HG03571 (cell line): ENCODE data around the gene TEX35.

Experiments
- ATAC-seq: cut with Tn5 transposase; IDR thresholded peaks from one replicate; pipeline ENCODE4 v1.9.1; 2021; ENCODE audit not compliant: unreplicated experiment

Gene TEX35

DNA sequence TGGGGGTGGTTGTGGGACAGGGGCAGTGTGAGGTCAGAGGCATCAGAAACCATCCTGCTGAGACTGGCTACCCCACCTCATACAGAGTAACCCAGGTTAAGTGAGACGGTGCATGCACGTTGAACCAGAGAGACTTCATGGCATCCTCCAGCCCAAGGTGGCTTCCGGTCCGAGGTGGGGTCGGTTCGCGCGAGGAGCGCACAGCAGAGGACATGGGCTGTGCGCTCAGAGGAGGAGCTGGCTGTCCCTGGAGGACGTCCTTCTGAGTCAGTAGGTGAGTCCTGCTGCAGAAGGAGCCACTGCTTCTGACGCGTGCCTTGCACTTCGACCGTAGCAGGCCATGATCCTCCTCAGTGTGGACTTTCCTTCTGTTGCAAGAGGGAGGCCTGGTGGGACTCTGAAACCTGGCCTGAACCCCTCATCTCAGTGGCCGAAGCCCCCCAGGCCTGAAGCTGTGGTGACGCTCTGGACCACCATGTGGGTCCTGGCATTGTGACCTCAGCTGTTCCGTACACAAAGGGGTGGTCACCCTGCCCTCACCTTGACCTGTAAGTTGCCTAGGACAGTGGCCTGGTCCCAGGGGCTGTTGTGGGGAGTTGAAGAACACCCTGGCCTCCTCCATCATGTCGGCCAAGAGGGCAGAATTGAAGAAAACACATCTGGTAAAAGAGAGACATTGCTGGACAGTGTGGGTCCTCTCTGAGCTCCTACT, at the start of gene TEX35:
TSS of gene TEX35 (plus strand) at position 544 of the 712 bp plus-strand sequence. CDS start at position 624, 80 bp downstream.
- ATAC-seq: no peak

DNA sequence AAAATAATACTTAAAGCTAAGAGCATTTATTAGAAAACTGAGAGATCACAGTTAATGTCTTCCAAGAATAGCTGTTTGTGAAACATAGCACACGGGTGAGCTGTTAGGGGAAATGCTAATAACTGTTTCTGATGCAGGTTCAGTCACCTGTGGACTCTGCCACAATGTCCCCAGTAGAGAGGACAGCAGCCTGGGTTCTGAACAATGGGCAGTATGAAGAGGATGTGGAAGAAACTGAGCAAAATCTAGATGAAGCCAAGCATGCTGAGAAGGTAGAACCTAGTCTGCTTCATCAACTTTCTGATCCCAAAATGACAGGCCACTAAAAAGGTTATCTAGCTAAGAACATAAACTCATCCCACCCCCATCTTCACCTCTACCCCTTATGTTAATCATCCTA, 48.8 kb upstream of the TEX35 start:
- ATAC-seq: no peak

DNA sequence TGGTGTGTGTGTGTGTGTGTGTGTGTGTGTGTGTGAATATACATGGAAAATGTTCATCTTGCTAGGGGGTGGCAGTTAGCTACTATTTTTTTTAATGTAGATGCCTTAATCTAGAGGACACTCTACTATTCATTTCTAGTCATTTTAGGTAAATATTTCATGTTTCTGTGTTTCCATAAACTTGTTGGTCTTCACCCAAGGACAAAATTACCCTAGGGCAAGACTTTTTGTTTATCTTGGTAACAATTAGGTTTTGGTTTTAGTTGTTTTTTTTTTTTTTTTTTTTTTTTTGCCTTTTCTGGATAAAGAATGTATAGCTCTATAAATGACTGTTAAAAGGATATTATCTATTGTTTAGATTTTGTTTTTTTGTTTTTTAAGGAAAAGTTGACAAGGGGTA, 48.3 kb upstream of the TEX35 start:
- ATAC-seq: no peak

DNA sequence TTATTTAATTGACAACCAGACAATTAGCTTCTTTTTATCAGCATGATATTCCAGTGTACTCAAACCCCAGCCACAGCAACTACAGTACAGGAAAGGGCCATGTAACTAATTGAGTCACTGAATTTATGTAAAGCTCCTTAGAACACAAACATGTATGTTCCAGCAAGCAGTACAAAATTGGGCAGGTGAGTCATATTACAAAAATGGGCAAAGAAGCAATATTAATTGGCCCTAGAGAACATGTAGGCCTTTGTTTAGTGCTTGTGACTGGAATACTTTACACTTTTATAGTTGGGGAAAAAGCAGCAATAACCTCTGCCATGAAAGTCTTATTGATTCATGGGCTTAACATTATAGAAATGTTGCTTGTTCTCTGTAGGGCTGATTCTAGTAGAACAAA, 47.9 kb upstream of the TEX35 start:
- no peak for ATAC-seq

DNA sequence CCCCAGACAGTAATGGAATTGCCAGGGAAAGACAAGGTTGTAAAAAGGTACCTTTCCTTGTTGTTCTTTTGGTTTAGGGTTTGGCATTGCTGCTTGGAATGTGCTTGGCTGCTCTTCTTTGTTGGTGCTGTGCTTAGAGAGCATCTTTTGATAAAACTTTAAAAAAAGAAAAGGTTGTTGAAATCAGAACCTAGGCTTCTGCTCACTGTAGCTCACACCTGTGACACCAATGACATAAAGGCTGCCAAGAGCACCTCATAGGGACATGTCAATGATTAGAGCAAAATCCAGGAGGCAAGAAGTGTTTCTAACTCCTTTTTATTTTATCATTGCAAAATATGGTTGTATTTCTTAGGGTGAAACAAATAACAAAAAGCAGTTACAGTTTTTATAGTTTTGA, 45.1 kb upstream of the TEX35 start:
- ATAC-seq: no peak

DNA sequence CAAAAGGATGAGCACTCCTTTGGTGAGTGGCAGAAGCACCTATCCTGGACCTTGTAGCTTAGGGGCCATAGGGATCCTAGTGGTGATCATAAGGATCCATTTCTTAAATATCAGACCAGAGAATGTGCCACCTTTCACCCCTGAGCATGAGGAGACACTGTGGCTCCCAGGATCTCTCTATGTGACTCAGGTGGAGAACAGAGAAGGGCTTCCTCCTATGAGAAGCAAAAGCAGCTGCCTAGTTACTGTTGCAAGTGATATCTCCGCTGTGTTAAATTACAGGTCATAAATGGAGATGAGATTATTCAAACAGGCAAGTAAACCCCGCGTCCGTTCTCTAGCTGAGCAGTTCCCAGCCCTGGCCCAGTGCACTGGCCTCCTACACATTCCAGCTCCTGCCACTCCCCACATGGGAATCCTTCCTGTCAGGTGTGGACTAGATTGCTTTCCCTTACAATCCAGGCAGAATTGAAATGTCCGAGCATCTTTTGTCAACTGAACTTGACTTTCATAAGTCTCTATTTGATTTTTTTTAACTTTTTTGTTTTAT, 42.4 kb upstream of the TEX35 start:
- ATAC-seq: no peak

DNA sequence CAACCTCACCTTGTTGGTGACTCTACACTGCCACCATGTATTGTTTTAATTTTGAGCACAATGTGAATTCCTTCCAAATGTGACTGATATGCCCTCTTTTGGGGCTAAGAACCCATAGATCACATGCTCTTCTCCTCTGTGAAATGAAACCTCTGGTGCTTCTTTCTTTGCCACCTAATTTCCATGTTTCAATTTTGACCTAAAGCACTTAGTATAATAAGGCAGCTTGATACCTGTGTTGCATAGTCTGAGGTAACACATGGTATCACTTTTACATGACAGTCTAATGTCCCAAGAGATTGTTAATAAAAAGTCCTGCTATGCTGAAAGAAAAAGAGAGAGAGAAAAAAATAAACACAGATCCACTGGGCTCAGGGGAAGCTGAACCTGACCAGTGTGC, 40.4 kb upstream of the TEX35 start:
- ATAC-seq: no peak

DNA sequence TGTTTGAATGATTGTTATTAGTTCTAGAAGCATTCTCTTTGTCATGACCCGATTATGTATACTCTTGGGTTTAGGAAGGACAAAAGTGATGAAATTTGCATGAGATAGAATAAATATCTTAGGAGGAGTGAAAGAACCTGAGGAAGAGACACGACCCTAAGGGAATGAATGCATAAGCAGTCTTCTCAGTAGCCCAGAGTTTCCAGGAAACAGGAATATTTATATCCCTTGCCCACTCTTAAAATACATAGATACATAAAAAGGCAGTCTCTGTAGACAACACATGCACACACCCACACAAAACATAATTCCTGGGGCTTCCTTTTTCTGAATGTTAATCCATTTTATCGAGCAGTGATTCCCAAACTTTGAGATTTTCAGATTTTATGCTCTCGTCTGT, 35.5 kb upstream of the TEX35 start:
- no peak for ATAC-seq

DNA sequence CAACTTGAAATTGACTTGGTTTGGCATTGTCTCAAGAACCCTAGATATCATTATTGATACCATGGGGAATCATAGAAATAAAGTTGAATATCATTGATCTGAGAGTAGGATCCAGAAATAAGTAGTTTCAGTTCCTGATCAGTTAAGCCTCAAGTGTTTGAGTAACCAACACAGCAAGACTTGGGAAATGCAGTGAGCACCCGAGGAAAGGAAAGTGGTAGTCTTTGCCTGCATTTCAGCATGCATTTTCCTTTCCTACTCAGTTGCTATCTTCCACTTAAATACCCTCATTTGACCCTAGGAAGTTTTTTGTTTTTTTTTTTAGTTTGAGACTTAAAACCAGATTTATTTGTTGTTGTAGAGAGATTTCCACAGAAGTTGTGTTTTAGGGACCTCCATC, 35.1 kb upstream of the TEX35 start:
- ATAC-seq: no peak

DNA sequence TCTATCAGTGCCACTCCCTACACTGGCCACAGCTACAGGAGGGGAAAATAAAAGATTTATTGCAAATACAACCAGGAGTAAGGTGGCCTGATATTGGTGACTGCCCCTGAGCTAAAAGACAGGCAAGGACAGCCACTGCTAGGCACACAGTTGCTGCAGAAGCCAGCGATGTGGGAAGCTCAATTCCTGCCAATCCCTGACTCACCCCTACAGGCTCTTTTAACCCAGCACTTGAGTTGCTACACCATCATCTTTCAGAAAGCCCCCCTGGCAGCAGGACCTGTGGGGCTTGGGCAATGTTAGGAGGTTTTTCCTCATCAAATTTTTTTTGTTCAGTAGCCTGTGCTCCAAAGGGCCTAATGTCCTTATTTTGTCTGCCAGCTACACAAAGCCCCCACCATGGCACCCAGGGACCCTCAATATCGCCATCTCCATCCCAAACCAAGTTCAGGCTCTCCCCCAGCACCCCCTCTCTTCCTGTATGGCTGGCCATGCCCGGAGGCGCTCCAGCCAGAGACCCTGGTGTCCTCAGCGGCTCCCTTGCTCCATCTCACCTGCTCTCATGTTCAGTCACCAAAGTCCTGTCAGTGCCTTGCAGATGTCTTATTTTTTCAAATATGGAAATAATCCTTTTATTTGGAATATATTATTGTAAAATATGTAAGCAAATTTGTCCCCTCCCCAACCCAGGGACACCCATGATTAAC, 29.5 kb upstream of the TEX35 start:
- ATAC-seq: no peak

DNA sequence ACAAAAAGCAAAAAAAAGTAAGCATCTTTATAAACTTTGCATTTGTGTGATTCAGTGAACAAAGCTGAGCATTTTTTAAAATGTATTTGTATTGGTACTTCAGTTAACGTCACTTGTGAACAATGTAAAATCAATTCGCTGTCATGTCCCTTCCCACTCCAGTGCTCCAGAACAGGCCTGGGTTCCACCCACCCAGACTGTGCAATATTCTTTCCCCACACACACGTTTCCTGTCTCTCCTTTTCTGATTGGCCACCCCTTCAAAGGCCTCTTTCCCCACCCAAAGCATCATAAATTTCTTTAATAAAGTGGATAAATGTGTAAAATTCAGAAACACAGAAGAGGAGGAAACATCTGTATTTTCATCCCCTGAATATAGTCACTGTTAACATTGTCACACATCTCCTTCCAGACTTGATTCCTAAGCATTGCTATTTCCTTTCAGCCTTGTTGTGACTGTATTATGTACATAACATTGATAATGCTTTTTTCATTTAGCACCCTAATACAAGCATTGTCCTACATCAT, 28.1 kb upstream of the TEX35 start:
- no peak for ATAC-seq

DNA sequence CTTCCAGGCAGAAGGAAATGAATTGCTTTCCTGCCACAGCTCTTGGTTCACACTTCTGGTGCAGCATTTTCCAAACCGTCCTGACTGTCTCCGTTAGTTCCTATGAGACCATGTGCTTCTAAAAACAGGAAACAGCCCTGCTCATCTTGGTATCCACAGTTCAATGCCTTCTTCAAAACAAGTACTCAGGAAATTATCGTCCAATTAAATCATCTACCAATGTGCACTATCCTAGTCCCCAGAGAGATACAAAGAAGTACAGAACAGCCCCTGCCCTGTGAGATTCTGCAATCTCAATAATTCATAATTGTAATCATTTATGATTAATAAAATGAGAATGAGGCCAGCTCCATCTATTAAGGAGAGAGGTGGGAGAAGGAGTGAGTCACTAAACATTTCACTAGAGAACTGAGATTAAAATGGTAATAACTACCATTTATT, 27.3 kb upstream of the TEX35 start:
- no peak for ATAC-seq

DNA sequence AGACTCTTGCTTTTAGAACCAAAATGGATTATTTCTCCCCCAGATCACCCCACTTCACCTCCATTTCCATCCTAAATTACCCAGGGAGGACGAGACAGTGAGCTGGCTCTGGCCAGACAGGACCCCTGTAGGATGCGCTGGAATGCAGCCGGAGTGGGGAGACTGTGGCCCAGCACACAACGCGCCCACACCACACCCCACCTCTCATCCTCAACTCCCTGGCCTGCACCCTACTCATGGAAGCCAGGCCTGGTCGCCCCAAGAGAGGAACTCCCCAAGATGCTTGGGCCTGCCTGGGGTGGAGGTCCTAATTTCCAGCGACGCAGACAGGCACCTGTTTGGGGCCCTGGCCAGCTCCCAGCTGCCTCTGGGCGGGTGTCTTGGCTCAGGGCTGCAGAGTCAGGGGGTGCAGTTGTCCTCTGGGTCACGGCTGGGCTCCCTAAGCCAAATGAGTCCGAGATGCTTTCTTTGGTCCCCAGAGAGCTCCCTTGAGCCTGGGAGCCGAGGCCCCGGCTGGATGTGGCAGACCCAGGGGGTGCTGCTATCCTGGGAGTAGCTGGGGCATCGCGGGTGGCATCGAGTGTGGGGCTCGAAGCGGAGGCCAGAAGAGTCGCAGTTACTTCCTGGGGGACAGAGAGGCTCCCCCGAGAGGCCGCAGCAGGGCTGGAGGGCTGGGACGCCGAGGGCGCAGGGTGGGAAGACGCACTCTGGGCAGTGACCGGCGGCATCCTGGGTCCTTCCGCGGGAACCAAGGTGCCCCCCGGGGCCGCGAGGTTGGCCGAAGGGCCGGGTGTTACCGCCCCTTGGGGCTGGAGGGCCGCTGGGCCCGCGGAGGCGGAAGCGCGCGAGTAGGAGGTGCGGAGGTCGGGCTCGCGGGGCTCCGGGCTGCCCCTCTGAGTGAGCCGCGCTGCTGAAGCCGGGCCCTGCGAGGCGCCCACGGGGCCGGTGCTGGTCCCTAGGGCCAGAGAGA, 26.5 kb upstream of the TEX35 start:
- no peak for ATAC-seq

DNA sequence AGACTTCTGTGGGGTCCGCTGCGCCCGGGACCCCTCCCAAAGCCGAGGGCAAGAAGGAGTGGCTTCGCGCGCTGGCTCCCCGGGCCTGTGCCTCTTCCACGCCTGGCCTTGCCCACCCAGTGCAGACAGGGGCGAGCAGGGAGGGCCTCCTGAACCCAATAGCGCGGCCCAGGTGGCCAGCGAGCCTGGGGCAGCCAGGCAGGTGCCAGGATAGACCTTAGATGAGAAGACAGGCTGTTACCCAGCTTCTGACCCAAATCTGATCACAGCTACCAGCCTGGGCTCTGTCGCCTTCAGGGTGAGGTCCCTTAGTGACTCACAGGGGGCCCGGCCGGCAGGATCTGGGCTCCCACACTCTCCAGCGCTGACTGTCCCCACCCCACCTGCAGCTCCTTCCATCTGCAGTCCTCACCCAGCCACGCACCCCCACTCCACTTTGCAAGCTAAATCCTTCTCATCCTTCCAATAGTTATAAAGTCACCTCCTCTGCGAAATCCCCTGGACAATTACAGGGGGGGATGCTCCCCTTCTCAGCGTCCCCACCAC, 25.8 kb upstream of the TEX35 start:
- no peak for ATAC-seq

DNA sequence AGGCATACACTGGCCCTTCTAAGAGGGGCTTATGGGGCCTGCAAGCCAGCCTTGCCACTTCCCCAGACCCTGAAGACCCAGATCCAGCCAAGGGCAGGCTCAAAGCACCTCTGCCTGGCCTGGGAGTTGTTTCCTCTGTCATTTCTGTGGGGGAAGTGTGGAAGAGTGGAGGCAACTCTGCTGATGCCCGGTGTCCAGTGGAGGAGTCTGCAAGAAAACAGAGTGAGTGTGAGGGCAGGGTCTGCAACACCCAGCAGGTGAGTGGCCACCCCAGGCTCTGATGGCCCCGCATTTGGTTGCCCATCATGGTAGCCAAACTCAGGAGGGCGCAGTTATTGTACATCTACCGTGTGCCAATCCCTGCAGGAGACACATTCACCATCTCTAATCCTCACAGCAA, 24.5 kb upstream of the TEX35 start:
- ATAC-seq: no peak

DNA sequence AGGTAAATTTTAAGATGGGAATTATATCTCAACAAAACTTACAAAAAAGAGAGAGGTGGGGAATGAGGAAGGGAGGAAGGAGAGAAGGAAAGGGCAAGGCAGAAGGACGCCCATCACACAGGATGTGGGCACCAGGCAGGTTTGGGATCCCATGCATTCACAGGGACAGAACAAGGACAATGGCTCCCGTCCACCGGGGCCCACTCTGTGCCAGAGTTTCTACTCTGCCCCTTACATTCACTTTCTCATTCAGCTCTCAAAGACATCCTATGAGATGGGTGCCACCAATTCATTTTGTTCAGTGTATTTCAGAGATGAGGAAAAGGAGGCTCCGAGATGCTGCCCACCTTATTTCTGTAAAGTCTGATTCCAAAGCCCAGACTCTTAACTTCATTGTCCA, 23.5 kb upstream of the TEX35 start:
- ATAC-seq: no peak

DNA sequence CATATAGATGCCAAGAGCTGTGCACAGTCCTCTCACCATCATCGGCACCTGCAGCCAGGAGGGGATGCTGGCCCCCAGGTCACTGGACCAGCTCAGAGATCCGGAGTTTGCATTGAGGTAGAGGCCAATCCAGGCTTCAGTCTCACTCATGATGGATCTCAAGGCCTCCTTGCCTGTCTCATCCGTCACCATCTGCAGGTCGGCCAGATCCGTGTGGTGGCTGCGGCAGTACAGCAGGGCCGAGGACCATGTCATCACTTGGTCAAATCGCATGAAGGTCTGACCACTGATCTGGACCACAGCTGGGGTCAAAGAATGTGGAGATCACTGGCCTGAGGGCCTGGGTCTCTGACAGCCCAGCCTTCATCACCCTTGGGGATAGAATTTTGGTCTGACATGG, 22.8 kb upstream of the TEX35 start:
- no peak for ATAC-seq

DNA sequence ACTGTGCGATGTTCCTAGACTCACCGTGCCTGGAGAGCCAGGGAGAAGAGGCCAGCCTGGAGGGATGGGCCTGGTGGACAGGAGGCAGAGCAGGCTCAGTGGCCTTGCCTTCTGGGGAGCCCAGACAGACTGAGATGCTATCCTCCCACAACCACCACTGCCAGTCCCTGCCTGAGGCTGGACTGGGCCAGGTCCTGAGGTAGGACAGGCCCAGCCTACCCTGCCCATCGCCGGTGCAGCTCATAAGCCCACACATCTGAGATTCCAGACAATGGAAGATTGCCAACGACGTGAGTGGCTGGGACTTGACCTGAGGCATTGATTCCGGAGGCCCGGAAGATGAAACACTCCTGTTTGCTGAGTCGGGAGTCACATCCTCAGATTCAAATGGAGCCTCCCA, 21.9 kb upstream of the TEX35 start:
- no peak for ATAC-seq

DNA sequence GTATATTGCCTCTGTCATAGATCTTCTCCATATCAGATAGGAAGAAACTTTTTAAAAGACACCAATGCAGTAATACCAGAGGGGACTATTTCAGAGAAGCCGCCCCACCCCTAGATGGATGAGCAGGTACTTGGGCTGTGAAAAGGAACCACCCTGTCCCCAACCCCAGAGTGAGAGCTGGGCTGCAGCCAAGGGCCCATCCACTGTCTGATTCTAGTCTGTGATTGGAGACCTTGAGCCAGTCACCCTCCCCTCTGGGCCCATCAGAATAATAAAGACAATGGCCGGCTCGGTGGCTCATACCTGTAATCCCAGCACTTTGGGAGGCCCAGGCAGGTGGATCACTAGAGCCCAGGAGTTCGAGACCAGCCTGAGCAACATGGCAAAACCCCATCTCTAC, 21.2 kb upstream of the TEX35 start:
- no peak for ATAC-seq

DNA sequence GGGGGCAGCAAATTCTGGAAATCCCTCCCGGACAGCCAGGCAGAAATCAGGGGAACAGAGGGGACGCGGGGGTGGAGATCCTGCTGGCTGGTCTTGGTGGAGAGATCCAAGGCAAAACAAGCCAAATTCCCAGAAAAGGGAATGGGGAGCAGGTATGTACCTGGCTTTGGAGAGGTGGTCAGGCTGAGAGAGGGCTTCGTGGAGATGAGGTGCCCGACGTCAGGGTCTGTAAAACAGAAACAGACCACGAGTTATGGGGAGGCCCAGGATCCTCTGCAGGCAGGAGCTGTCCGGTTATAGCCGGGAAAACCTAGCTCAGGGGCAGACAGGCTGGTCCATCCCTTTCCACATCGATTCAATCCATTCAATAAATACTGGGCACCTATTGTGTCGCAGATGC, 20.6 kb upstream of the TEX35 start:
- no peak for ATAC-seq

DNA sequence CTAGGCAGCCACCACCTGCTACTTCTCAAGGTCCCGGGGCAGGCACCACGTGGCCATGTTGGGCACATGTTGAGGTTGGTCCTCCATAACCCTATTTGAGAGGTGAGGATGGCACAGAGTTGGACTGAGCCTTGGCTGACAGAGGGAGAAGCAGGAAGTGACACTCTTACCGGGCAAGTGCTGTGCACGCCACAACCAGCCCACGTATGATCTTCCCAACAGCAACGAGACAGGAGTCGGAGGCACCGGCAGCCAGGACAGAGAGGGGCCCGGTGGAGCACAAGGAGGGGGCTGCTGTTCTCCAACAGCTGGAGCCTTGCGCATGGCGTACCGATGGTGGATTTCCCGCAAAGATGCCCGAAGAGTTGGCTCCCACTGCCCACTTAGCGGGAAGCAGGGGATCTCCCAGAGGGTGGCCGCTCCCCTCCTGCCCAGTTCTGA, 19.6 kb upstream of the TEX35 start:
- ATAC-seq: no peak
